GM18868 (cell line): ENCODE measurements around the gene RBBP9.
"Not testable (repeated sequence)": the region's sequence is repeated elsewhere in the genome, so short reads cannot be mapped to it uniquely, and the experiment has no call there.

Experiments
- ATAC-seq: cut with Tn5 transposase; IDR thresholded peaks from one replicate; pipeline ENCODE4 v1.9.1; 2021; ENCODE audit warnings: mild to moderate bottlenecking, moderate library complexity; ENCODE audit not compliant: unreplicated experiment

Gene RBBP9

GRCh38 chr20:18506744-18507143, 9.7 kb upstream of the RBBP9 start:
- ATAC-seq, result no peak

DNA sequence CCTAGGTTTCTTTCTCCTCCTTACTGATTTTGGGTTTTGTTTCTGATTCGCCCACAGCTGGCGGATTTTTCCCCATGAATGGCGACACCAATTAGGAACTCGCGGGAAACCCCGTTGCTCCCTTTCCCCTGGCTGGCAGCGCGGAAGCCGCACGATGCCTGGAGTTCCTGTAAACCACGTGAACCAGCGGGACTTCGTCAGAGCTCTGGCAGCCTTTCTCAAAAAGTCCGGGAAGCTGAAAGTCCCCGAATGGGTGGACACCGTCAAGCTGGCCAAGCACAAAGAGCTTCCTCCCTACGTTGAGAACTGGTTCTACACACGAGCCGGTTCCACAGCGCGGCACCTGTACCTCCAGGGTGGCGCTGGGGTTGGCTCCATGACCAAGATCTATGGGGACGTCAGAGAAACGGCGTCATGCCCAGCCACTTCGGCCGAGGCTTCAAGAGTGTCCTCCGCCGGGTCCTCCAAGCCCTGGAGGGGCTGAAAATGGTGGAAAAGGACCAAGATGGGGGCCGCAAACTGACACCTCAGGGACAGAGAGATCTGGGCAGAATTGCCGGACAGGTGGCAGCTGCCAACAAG, 7.5 kb upstream of the RBBP9 start:
- ATAC-seq, result no peak

DNA sequence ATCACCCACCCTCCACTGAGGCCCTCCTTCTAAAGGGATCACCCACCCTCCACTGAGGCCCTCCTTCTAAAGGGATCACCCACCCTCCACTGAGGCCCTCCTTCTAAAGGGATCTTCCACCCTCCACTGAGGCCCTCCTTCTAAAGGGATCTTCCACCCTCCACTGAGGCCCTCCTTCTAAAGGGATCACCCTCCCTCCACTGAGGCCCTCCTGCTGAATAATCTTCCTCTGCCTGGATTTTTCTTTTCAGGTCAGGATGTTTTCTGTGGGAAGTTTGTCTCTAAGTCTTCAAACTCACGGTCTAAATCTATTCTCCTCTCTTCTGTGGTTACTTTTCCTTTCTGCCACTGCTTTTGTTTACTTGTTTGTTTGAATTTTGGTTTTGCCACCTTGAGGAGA, 4.6 kb upstream of the RBBP9 start:
- ATAC-seq, result not testable (repeated sequence)

- ATAC-seq, result no peak
These were observed 578 bp upstream of the RBBP9 start for GRCh38 chr20:18497603-18498002.

- ATAC-seq, result no peak
These were observed 983 bp downstream of the RBBP9 start for GRCh38 chr20:18496042-18496441.

GRCh38 chr20:18488301-18488700, 8.7 kb downstream of the RBBP9 start:
- ATAC-seq, result no peak

GRCh38 chr20:18481596-18481995, 15.4 kb downstream of the RBBP9 start:
- no peak for ATAC-seq

GRCh38 chr20:18477821-18478220, 19.2 kb downstream of the RBBP9 start:
- no peak for ATAC-seq

GRCh38 chr20:18477218-18477617, 19.8 kb downstream of the RBBP9 start:
- no peak for ATAC-seq

- ATAC-seq, result peak; percentile 100
These were observed 29.9 kb downstream of the RBBP9 start, which contains the start of the genes DZANK1 and POLR3F for GRCh38 chr20:18466894-18467730. TSS of gene DZANK1 (minus strand) at chr20:18467030. CDS start at chr20:18465358, 1,672 bp downstream. TSS of gene POLR3F (plus strand) at chr20:18467390. CDS start at chr20:18467507, 117 bp downstream.

- ATAC-seq, result no peak
These were observed 30.5 kb downstream of the RBBP9 start for GRCh38 chr20:18466574-18466893.

DNA sequence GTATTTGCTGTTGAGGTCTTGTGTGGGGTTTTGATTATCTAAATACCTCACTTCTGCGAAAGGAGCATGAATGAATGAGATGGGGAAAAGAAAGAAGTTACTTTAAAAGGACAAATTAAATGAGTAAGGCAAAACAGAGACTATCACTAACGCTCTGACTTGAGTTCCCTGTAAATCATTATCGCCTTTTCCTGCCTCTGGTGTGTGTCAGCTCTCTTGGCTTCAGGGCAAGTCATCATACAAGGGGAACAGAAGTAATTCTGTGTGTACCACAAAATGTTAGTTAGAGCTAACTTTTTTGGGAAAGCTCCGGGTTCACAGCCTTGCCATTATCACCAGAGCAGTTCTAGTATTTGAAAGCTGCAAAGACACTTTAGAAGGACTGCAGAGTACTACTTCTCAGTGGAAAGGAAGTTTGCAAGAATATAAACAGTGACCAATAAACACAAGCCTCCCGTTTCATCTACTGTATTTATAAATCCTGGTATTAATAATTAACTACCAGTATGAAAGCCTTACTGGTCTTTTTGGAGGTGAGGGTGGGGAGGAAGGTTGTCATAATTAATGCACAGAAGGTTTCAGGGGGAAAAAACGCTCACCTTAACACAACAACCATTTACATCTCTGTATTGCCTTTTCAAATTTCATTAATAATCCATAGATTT, 31.4 kb downstream of the RBBP9 start:
- ATAC-seq, result no peak

GRCh38 chr20:18456600-18456999, 40.4 kb downstream of the RBBP9 start:
- ATAC-seq, result no peak

GRCh38 chr20:18443886-18444285, 53.1 kb downstream of the RBBP9 start:
- ATAC-seq, result no peak

DNA sequence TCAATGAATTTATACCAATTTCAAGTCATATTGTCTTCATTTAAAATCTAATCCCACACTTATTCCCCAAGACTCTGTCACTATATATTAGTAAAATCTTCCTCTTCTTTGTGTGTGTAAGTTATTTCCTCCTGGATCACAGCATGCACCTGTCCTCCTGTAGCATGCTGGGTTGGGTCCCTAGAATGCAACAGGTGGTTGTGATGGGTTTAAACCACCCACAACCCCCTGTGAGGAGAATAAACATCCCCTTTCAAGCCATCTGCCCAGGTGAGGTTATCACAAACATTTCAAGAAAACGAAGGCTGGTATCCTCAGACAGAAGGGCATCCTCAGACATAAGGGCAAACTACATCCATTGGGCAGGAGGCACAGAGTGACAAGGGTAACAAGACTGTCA, 56.6 kb downstream of the RBBP9 start:
- no peak for ATAC-seq

DNA sequence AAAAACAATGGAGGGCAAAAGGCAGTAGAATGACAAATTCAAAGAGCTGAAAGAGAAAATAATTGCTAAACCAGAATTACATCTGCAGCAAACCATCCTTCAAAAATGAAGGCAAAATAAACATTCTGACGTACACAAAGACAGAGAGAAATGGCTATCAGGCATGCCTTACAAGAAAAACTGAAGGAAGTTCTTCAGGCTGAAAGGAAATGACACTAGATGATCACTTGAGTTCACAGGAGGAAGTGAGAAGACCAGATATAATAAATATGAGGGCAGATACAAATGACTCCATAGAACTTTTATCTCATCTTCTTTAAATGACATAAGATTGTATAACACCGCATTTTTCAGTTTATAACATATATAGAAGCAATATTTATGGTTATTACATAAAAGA, 60.2 kb downstream of the RBBP9 start:
- no peak for ATAC-seq
